ENCODE measurements around the gene TSR1. TPM values are rescaled to one million over a fixed set of nuclear protein-coding genes. Genes with fewer than 3 reads are reported as not detected.

Gene TSR1
- polyA plus RNA-seq, 1 of the 3 experiments (the other 2 are of a cell fraction): 26.7 TPM

DNA sequence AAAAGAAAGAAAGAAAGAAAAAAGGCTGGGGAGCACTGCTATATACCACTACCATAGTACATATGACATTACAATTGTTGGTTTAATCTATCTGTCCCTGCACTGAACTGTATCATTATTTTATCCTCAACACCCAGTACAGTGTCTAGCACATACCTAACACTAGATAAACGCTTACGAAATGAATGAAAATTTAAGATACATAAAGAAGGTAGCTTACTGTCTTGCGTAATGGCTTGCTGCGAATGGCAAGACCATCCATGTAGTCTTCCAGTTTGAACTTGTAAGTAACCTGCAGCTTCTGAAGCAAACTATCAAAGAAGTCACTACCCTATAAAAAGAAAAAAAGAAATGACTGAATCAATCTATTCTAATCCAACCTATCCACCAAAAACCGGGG, 39.2 kb downstream of the TSR1 start:
- Histone ChIP-seq H3K36me3 (replicated peaks in 1 of 2; ENCODE audit: control insufficient read depth in 1 of 2, insufficient read depth in 2 of 2, low read length in 1 of 2) (peaks cover 51 to 63% of the 10 kb centered on the region in 2 experiments), H3K27me3 (ENCODE audit: insufficient read depth) (no peaks in the 10 kb centered on the region), H3F3A (replicated peaks; ENCODE audit: insufficient read depth) (peaks cover 17% of the 10 kb centered on the region), H3K9me3 (no peaks in the 10 kb centered on the region), H3K79me2 (ENCODE audit: insufficient read depth) (peaks cover 92% of the 10 kb centered on the region), H3K4me2 (no peak overlapping the region), H4K20me1 (ENCODE audit: insufficient read depth) (peaks cover 52% of the 10 kb centered on the region), H3K4me3 (ENCODE audit: low read depth in 2 of 2, low read length in 1 of 2) (no peak overlapping the region), H3K27ac (ENCODE audit: low read depth in 2 of 2, low read length in 1 of 2) (no peak overlapping the region), H2AFZ (ENCODE audit: low read depth) (no peak overlapping the region), H3K9ac (no peak overlapping the region), H3K9me2 (no peaks in the 10 kb centered on the region), H3K4me1 (ENCODE audit: control insufficient read depth in 1 of 2, insufficient read depth in 2 of 2, low read depth in 1 of 2, low read length in 1 of 2) (peaks cover 2 to 10% of the 10 kb centered on the region in 2 experiments; a peak in 2 of 4 replicates)
- ChIA-PET POLR2A (no interaction called here), CTCF (interaction anchor here (1.2 to 1.8 kb wide), 3 partner anchors 14 to 53 kb away, joined by 3 to 5 read pairs (median 4); no protein-coding TSS in a partner anchor)
- TF ChIP-seq GABPA (IDR thresholded peaks at IDR 0.05; ENCODE audit: low read depth) (no peak), SIN3A (IDR thresholded peaks at IDR 0.05; ENCODE audit: borderline replicate concordance, low read depth, low read length) (no peak), PBX3 (IDR thresholded peaks at IDR 0.05) (no peak)
- DNase-seq: no peak
- WGBS (ENCODE audit: low lambda C conversion rate): 88% methylated on average over 5 of the region's 5 CpGs

DNA sequence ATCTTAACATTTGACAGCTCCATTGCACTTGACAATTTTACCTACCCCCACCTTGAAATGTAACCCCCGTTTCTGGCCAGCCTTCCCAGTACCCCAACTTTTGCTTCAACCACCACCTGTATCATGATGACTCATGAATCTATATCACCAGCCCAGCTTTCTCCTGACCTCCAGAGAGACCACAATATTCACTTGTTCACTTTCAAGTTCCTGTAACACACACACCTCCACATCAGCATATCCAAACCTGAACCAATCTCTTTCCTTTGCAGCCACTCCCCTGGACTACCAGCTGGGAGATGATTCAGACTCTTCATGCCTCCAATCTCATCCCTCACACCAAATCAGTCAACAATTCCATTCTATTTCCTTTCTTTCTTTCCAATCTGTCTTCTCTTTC, 40.7 kb downstream of the TSR1 start:
- Histone ChIP-seq H2AFZ (ENCODE audit: low read depth) (no peak overlapping the region), H3K27me3 (ENCODE audit: insufficient read depth) (no peaks in the 10 kb centered on the region), H3K27ac (ENCODE audit: low read depth in 2 of 2, low read length in 1 of 2) (no peak overlapping the region), H3F3A (replicated peaks; ENCODE audit: insufficient read depth) (peaks cover 20% of the 10 kb centered on the region), H4K20me1 (ENCODE audit: insufficient read depth) (peaks cover 44% of the 10 kb centered on the region), H3K4me1 (ENCODE audit: control insufficient read depth in 1 of 2, insufficient read depth in 2 of 2, low read depth in 1 of 2, low read length in 1 of 2) (peaks cover 0 to 10% of the 10 kb centered on the region in 2 experiments; a peak in 1 of 4 replicates), H3K79me2 (ENCODE audit: insufficient read depth) (peaks cover 79% of the 10 kb centered on the region), H3K4me2 (no peak overlapping the region), H3K9ac (no peak overlapping the region), H3K9me3 (no peaks in the 10 kb centered on the region), H3K4me3 (ENCODE audit: low read depth in 2 of 2, low read length in 1 of 2) (no peak overlapping the region), H3K9me2 (no peaks in the 10 kb centered on the region), H3K36me3 (replicated peaks in 1 of 2; ENCODE audit: control insufficient read depth in 1 of 2, insufficient read depth in 2 of 2, low read length in 1 of 2) (peaks cover 56 to 67% of the 10 kb centered on the region in 2 experiments)
- ChIA-PET CTCF (interaction anchor here (0.5 to 1.4 kb wide), 2 partner anchors 51 to 127 kb away, joined by 3 to 5 read pairs; no protein-coding TSS in a partner anchor), POLR2A (no interaction called here)
- DNase-seq: no peak
- TF ChIP-seq EP300 (IDR thresholded peaks at IDR 0.05; ENCODE audit: borderline replicate concordance in 1 of 2, low read depth in 1 of 2, low read length in 1 of 2) (no peak), TAF1 (IDR thresholded peaks at IDR 0.05; ENCODE audit: borderline replicate concordance, low read depth, low read length) (no peak), MXI1 (IDR thresholded peaks at IDR 0.05; ENCODE audit: low read depth, low read length) (no peak), SIN3A (IDR thresholded peaks at IDR 0.05; ENCODE audit: borderline replicate concordance, low read depth, low read length) (no peak), IRF3 (IDR thresholded peaks at IDR 0.05; ENCODE audit: low read depth, low read length) (no peak), NRF1 (IDR thresholded peaks at IDR 0.05; ENCODE audit: low read depth, low read length) (no peak), USF1 (IDR thresholded peaks at IDR 0.05; ENCODE audit: borderline replicate concordance, low read depth) (no peak), POLR2AphosphoS5 (IDR thresholded peaks at IDR 0.05; ENCODE audit: low read depth, low read length) (no peak), ELF1 (IDR thresholded peaks at IDR 0.05) (no peak), YY1 (IDR thresholded peaks at IDR 0.05; ENCODE audit: low read depth) (no peak)
- 91% methylated on average over 1 of the region's 1 CpG for WGBS (ENCODE audit: low lambda C conversion rate)

Data from SK-N-SH (cell line).